ENCODE results near the gene CDKL2. TPM values are rescaled to one million over a fixed set of nuclear protein-coding genes. Genes with fewer than 3 reads are reported as not detected.
A peak's percentile ranks its signal among the peaks of the same experiment; 100 is the strongest.

CDKL2 gene
- total RNA-seq, 1 experiment from 2014 or later = 0.46 TPM

- Histone ChIP-seq H3K9me3 (ENCODE audit: insufficient read depth, low read depth) (no peaks in the 10 kb centered on the region), H2AFZ (no peak overlapping the region), H3K4me3 (no peak overlapping the region), H4K20me1 (ENCODE audit: insufficient read depth) (peaks cover 18% of the 10 kb centered on the region; the same call in 1 of the 2 replicates), H3K27ac (no peak overlapping the region), H3K27me3 (ENCODE audit: insufficient read depth, low read depth) (no peaks in the 10 kb centered on the region), H3K4me1 (replicated peaks; ENCODE audit: insufficient read depth) (no peaks in the 10 kb centered on the region), H3K36me3 (ENCODE audit: low read depth) (peaks cover 26% of the 10 kb centered on the region; the same call in 1 of the 2 replicates), H3F3A (ENCODE audit: insufficient read depth, low read depth) (peaks cover 7% of the 10 kb centered on the region; the same call in 1 of the 2 replicates), H3K4me2 (no peak overlapping the region), H3K9me2 (ENCODE audit: insufficient read depth) (no peaks in the 10 kb centered on the region), H3K79me2 (ENCODE audit: low read depth) (peaks cover 24% of the 10 kb centered on the region)
- BruUV-seq (replicated peaks) = no TSS peak
- intact Hi-C loops (cut with micrococcal nuclease; ENCODE audit: unreplicated experiment) = no loop called here
- DNase-seq = no peak
- TF ChIP-seq EZH2 (IDR thresholded peaks at IDR 0.05; ENCODE audit: low read depth) = no peak
- no peak for TF ChIP-seq CTCF (conservative IDR thresholded peaks at IDR 0.05)
- ChIA-PET POLR2A (ENCODE audit: unreplicated experiment) (no interaction called here), CTCF (no interaction called here)
Measured at GRCh38 chr4:75654905-75655304, 24.6 kb upstream of the CDKL2 start.

DNA sequence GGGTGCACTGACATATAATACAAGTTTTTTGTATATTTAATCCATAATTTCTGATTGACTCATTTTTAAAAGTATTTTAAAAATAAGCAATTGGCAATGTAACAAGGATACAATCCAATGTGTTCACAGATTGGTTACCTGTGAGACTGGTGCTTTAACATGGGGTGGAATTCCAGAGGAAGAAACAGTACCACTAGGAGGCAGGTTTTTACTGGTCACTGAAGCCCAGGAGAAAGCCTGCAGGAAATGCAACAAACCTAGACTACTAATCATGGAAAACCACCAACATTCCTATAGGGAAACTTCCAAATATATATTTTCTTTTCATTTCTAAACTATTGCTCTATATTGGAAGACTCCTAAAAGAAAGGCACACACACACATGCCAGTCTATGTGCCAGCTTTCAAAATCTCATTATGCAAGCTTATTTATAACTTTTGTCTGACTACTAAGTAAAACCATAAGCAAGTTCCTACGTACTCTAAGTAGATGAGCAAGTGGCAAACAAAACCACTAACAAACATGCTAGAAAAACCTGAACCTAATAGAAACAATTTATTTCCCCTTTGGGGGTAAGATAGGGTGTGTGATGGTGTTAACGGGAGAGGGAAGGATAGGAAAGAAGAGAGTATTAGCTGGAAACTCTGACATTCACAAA, 23.6 kb upstream of the CDKL2 start:
- TF ChIP-seq CTCF (conservative IDR thresholded peaks at IDR 0.05) = peak; percentile 37; the same call in 1 of the 2 replicates
- TF ChIP-seq EZH2 (IDR thresholded peaks at IDR 0.05; ENCODE audit: low read depth) = no peak
- no peaks in the 10 kb centered on the region for H3K27me3 ChIP-seq (ENCODE audit: insufficient read depth, low read depth)
- no peak for DNase-seq
- H4K20me1 ChIP-seq (ENCODE audit: insufficient read depth) = peaks cover 11% of the 10 kb centered on the region; the same call in 1 of the 2 replicates
- H3K36me3 ChIP-seq (ENCODE audit: low read depth) = peaks cover 26% of the 10 kb centered on the region; the same call in 1 of the 2 replicates
- no peak overlapping the region for H3K27ac ChIP-seq
- peaks cover 7% of the 10 kb centered on the region; the same call in 1 of the 2 replicates for H3F3A ChIP-seq (ENCODE audit: insufficient read depth, low read depth)
- POLR2A ChIA-PET (ENCODE audit: unreplicated experiment) = interaction anchor here (0.7 kb wide), 1 partner anchor 373 kb away, joined by 9 read pairs; no protein-coding TSS in a partner anchor
- H3K4me2 ChIP-seq = no peak overlapping the region
- intact Hi-C loops (cut with micrococcal nuclease; ENCODE audit: unreplicated experiment) = no loop called here
- H2AFZ ChIP-seq = no peak overlapping the region
- BruUV-seq (replicated peaks) = no TSS peak
- peaks cover 17% of the 10 kb centered on the region; the same call in 1 of the 2 replicates for H3K79me2 ChIP-seq (ENCODE audit: low read depth)
- H3K4me1 ChIP-seq (replicated peaks; ENCODE audit: insufficient read depth) = no peaks in the 10 kb centered on the region
- H3K9me2 ChIP-seq (ENCODE audit: insufficient read depth) = no peaks in the 10 kb centered on the region
- H3K9me3 ChIP-seq (ENCODE audit: insufficient read depth, low read depth) = no peaks in the 10 kb centered on the region
- CTCF ChIA-PET = no interaction called here
- no peak overlapping the region for H3K4me3 ChIP-seq

DNA sequence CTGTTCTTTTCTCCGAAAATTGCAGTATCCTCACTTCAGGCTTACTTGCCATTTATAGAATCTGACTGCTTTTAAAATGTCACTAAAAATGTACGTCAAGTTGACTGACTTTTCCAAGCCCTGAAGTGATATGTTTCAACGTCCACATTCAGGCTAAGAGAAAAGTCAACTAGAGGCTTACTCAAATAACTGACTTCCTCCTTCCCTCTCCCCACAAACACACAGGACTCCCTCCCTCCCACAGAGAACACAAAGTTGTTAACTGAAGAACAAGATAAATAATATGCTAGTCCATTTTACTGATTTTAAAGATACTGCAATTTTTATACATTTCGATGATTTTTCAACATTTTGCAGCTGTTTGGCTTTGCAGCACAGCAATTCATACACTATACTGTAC, 13.8 kb upstream of the CDKL2 start:
- no peaks in the 10 kb centered on the region for H3K27me3 ChIP-seq (ENCODE audit: insufficient read depth, low read depth)
- H3K79me2 ChIP-seq (ENCODE audit: low read depth) = no peaks in the 10 kb centered on the region
- no peak overlapping the region for H3K4me3 ChIP-seq
- peaks cover 6% of the 10 kb centered on the region; the same call in 1 of the 2 replicates for H3F3A ChIP-seq (ENCODE audit: insufficient read depth, low read depth)
- no peaks in the 10 kb centered on the region for H3K9me3 ChIP-seq (ENCODE audit: insufficient read depth, low read depth)
- CTCF ChIA-PET = no interaction called here
- H4K20me1 ChIP-seq (ENCODE audit: insufficient read depth) = no peaks in the 10 kb centered on the region; the same call in 1 of the 2 replicates
- POLR2A ChIA-PET (ENCODE audit: unreplicated experiment) = no interaction called here
- H3K4me2 ChIP-seq = no peak overlapping the region
- no peaks in the 10 kb centered on the region for H3K9me2 ChIP-seq (ENCODE audit: insufficient read depth)
- H2AFZ ChIP-seq = no peak overlapping the region
- DNase-seq = no peak
- no peaks in the 10 kb centered on the region for H3K4me1 ChIP-seq (replicated peaks; ENCODE audit: insufficient read depth)
- intact Hi-C loops (cut with micrococcal nuclease; ENCODE audit: unreplicated experiment) = no loop called here
- peaks cover 11% of the 10 kb centered on the region for H3K36me3 ChIP-seq (ENCODE audit: low read depth)
- no peak for TF ChIP-seq EZH2 (IDR thresholded peaks at IDR 0.05; ENCODE audit: low read depth)
- TF ChIP-seq CTCF (conservative IDR thresholded peaks at IDR 0.05) = no peak
- H3K27ac ChIP-seq = no peak overlapping the region
- no TSS peak for BruUV-seq (replicated peaks)

Measured in PC-9 (cell line).